Middle frontal gyrus (tissue), 1 donor: ENCODE measurements around the gene LRRC26.
A peak's percentile ranks its signal among the peaks of the same experiment; 100 is the strongest.

Experiments
- DNase-seq: peaks from one replicate; pipeline ENCODE4 v3.0.0-alpha.2; 2015; ENCODE audit warnings: low spot score; ENCODE audit errors: extremely low spot score

The LRRC26 gene

GRCh38 chr9:137199411-137200121 lies 29.7 kb upstream of the LRRC26 start:
- DNase-seq, result no peak

DNA sequence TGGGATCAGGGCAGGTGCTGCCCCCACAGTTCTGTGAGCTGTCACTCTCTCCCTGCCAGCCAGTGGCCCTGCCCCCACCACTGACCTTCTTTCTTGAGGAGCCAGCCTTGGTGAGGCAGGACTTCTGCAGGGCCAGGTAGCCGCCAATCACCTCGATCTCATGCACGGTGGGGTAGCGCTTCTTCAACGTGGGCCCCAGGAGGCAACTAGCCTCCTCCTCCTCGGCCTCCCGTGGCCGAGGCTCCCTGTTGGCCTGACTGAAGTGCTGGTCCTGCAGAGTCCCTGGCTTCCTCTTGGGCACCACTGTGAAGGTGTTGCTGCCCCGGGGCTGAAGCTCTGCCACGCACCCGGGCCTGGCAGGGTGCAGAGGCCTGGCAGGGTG lies 29.0 kb upstream of the LRRC26 start:
- DNase-seq, result no peak

- no peak for DNase-seq
Measured at GRCh38 chr9:137198051-137198901, 28.4 kb upstream of the LRRC26 start.

DNA sequence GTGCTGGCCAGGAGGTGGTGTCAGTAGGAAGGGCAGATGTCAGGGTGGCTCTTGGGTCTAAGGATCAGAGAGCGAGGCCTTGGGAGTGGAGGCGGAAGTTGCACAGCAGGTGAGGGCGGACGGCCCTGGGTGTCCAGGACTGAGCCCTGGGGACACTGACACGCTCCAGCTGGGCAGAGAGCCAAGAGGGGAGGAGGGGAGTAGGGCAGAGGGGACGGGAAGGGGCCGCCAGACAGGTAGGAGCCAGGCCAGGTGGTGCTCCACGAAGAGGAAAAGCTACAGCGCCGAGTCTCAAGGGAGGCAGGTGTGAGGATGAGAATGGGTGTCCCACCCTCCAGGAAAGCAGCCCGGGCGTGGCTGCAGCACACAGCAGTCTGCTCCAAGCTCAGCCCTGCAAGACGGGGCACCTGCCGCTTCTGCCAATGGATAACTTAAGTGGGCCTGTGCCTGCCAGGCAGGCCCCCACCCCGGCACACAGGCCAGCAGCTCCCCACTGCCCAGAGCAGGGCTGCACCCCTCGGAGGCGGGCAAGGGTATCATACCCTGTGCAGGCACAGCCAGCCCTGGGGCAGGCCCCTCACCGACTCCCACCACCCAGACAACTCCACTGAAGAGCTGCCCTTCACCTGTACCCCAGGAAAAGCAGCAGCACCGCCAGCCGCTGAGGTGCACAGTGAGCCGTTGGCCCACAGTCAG lies 25.8 kb upstream of the LRRC26 start:
- no peak for DNase-seq

GRCh38 chr9:137194909-137195308 lies 25.1 kb upstream of the LRRC26 start:
- DNase-seq, result no peak

- peak; percentile 76 for DNase-seq
Measured at GRCh38 chr9:137194388-137194787, 24.5 kb upstream of the LRRC26 start.

GRCh38 chr9:137193771-137194170 lies 23.9 kb upstream of the LRRC26 start:
- DNase-seq, result no peak

- DNase-seq, result no peak
Measured at GRCh38 chr9:137192859-137193258, 23.0 kb upstream of the LRRC26 start.

- DNase-seq, result no peak
Measured at GRCh38 chr9:137192448-137192780, 22.6 kb upstream of the LRRC26 start.

- DNase-seq, result peak; percentile 29
Measured at GRCh38 chr9:137191691-137192447, 22.0 kb upstream of the LRRC26 start.

- no peak for DNase-seq
Measured at GRCh38 chr9:137191245-137191644, 21.4 kb upstream of the LRRC26 start.

DNA sequence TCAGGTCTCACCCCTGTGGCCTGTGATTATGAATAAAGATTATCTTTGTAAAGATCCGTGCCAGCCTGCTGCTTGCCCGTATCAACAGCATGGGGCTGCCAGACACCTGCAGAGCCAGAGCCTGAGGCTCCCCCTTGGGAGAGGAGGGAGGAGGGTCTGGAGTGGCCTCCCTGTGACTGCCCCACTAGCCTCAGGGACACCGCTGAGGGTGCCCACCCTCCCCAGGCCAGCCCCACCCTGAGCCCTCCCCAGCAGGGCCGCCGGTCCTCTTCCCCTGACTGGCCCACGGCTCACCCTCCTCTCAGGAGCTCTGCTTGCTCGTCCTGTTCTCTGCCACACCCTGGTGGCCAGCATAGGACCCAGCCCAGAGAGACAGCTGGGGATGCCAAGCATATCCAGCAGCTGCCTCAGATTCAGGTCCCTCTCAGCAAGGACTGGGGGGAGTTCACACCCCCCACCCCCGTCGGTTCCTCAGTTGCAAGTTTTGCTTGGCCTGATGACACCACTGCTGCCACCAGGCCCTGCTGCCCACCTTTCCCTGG lies 20.5 kb upstream of the LRRC26 start:
- no peak for DNase-seq

DNA sequence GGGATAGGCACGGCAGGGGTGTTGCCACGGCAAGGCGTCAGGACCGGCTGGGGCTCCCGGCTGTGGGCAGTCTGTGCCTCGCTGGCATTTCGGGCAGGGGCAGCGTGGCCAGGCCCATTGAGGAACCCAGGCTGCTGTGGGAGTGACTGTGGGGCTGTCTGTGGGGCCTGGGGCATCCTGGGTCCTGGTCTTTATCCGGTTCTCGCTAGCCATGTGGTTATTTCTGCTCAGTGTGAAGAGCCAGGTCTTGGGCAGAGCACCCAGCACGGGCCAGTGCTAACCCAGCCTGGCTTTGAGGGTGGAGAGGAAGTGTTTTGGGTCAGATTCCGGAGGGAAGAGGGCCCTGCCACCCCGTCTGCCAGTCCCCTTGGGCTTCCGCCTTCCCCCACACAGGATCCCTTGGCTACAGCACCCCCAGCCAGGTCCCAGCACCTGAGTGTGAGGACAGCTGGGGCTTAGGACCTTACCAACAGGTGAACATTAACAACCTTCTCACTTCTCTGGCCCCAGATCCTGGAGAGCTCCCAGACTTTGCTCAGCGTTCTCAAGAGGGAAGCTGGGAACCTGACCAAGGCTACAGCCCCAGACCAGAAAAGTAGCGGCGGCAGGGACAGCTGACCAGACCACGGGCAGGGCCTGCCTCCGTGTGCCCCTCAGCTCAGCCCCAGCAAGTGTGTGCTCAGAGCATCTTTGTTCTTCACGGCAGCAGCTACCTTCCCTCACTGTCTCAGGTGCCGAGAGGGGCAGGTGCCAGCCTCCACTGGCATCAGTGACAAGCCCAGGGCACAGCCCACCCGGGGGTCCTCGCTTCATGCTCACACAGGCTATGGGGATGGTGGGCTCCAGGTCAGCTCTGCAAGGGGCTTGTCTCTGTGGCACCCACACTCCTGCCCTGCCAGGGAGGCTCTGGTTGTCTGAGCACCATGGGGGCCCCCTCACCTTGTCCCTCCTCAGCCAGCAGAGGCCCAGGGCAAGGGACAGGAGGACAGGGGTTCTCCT lies 19.7 kb upstream of the LRRC26 start:
- DNase-seq, result no peak

DNA sequence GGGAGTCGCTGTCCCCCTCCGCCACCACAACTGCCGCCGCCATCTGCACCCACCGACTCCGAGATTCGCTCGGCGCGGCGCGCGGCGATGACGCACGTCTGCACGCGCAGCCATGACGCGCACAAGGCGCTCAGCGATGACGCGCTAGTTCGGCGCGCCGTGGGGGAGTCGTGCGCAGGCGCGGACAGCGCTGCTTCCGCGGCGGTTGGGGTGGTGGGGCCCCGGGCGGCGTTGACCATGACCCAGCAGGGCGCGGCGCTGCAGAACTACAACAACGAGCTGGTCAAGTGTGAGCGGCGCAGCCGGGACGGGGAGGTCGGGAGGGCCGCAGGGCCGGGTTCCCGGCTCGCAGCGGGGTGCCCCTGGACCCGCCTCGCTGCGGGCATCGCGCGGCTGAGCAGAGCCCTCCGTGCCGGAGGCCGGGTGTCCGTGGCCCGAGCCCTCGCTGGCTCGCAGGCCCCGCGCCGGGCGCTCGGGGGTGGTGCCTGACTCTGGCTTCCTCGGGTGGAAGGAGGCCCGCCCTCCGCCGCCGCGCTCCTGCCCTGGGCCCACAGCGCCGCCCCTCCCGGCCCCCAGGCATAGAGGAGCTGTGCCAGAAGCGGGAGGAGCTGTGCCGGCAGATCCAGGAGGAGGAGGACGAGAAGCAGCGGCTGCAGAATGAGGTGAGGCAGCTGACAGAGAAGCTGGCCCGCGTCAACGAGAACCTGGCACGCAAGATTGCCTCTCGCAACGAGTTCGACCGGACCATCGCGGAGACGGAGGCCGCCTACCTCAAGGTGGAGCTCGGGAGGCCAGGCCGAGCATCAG lies 18.8 kb upstream of the LRRC26 start, which contains the start of the genes ANAPC2 and SSNA1:
Gene ANAPC2, minus strand, starts transcription at position 71 of the 807 bp plus-strand sequence. Its CDS starts 28 bp downstream, at position 43.
Gene SSNA1, plus strand, starts transcription at position 187 of the 807 bp plus-strand sequence. Its CDS starts 51 bp downstream, at position 238.
- peak; percentile 82 for DNase-seq

DNA sequence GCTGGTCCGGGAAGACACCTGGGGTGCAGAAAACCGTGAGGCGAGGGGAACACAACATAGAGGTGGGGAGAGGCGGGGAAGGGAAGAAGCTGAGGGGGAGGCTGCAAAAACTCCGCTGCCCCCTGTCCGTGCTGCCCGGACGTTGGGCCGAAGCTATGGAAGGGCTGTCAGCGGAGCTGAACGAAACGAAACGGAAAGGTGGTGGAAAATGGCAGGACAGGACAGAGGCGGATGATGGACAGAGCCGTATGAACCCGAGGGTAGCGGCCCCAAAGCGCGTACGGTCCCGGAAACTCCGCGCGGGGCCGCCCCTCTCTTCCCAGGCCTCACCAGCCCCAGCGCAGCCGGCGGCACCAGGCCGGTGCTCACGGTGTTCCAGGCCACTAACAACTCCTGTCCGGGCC lies 18.2 kb upstream of the LRRC26 start:
- DNase-seq, result no peak

- DNase-seq, result no peak
Measured at GRCh38 chr9:137187386-137187785, 17.5 kb upstream of the LRRC26 start.

DNA sequence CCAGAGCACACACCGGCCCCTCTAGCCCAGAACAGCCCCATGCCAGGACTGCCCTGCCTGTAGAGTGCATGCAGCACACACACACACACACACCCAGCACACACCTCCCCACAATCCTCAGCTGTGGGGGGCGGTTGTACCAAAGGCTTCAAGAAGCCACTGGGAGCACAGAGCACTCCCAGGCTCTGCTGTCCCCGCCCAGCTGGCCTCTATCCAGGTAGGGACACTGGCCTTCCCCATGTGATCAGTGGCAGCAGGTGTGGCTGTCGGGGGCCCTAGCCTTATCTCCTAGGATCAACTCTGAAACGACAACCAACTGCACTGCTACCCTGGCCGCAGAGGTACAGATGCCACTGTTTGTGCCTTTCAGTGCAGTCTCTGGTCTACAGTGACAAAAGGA lies 16.5 kb upstream of the LRRC26 start:
- DNase-seq, result no peak

DNA sequence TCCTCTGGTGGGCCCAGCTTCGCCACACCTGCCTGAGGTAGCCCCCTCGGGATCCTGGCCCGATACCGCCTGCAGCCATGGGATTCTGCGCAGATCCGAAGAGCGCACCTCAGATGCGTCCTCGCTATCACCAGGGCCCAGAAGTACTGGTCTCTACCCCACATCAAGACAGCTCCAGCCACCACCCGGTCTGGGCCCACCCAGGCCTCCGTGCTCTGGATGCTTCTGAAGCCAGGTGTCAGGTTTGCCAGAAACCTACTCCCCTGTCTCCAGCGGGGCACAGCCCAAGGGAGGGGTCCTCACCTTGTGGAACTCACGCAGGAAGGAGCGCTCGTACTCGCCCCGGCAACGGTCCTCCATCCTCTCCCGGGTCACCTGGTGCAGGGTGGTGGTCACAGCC lies 16.1 kb upstream of the LRRC26 start:
- no peak for DNase-seq
